Body of pancreas (tissue), 4 donors: Measurements from ENCODE around the gene ARHGAP6. TPM values are rescaled to one million over a fixed set of nuclear protein-coding genes. Genes with fewer than 3 reads are reported as not detected.

Source experiments
- ATAC-seq: fragments of 150-250 bp; one replicate; pipeline ENCODE4 v1.9.1; 2016
- DNase-seq, 4 donors: peaks; one replicate each; pipeline ENCODE4 v3.0.0-alpha.2; 2019
- H3K27ac ChIP-seq, 4 donors: fragments of 200-600 bp; sonication (generic); 1 replicate in 3 of 4; 2 replicates in 1 of 4; pipeline versions ENCODE4 v1.5.1 to v1.6.1; 2016 to 2019; ENCODE audit warnings: mild to moderate bottlenecking in 1 of 4, mixed read lengths in 1 of 4, moderate library complexity in 1 of 4
- H3K27me3 ChIP-seq, 2 donors: fragments of 200-600 bp; sonication (generic); one replicate each; pipeline ENCODE4 v1.6.0; 2016; ENCODE audit warnings: mild to moderate bottlenecking in 1 of 2
- H3K36me3 ChIP-seq, 2 donors: fragments of 200-600 bp; sonication (generic); replicated peaks in 1 of 2; 2 replicates each; pipeline ENCODE4 v1.5.1; 2016; ENCODE audit warnings: low read depth in 2 of 2; ENCODE audit not compliant: insufficient read depth in 1 of 2
- H3K4me1 ChIP-seq: fragments of 200-600 bp; sonication (generic); one replicate; pipeline ENCODE4 v1.6.0; 2016
- H3K4me3 ChIP-seq, 2 donors: fragments of 200-600 bp; sonication (generic); 1 replicate in 1 of 2; 2 replicates in 1 of 2; pipeline ENCODE4 v1.5.1; 2016 to 2019
- H3K9me3 ChIP-seq, 3 donors: fragments of 200-600 bp; sonication (generic); 1 replicate in 2 of 3; 2 replicates in 1 of 3; pipeline ENCODE4 v1.5.1; 2016
- POLR2A ChIP-seq, 3 donors: fragments of 450-650 bp; IDR thresholded peaks; one replicate each; pipeline ENCODE4 v1.6.1; 2016; ENCODE audit warnings: antibody characterized with exemption in 3 of 3, mild to moderate bottlenecking in 2 of 3
- WGBS, 2 donors: methylation state at CpG; one replicate each; pipeline ENCODE4 v1.1.5; 2017; 5-methylcytosine and 5-hydroxymethylcytosine counted together
- intact Hi-C: fragments of 100-400 bp; cut with DNase I; formaldehyde crosslinking; loops from one replicate; pipeline ENCODE4 v1.15.1; 2023
- total RNA-seq, 2 donors: library from RNA; depleted of rRNA; stranded (reverse); fragments of >200 nt; gene quantifications; one replicate each; pipeline ENCODE4 v1.1.0, GENCODE V29; 2016
- TF ChIP-seq, protein P1 (sequence below), 7 experiments: fragments of 450-650 bp in 4 of 7; fragments of 200-600 bp in 3 of 7; sonication (generic) in 3 of 7; IDR thresholded peaks; one replicate each; pipeline ENCODE4 v1.5.1; 2016 to 2019; ENCODE audit warnings: antibody characterized with exemption in 7 of 7

The ARHGAP6 gene
- total RNA-seq, 2 donors from 2014 or later = 2.3 to 10.9 TPM

DNA sequence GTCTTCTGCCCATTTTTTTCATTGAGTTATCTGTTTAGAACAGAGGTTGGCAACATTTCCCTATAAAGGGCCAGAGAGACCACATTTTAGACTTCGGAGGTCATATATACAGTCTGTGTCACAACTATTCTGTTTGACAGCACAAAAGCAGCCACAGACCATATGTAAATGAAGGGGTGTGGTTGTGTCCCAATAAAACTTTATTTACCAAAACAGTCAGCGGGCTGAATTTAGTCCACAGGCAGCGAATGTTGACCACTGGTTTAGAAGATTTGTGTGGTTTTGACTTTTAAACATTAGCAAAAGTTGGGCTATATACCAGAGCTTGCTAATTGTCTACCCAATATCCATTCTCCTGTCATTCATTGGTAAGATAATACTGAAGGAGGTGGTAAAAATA is 221.7 kb downstream of the ARHGAP6 start:
- H3K4me1 ChIP-seq = no peaks in the 10 kb centered on the region
- no peaks in the 10 kb centered on the region for H3K36me3 ChIP-seq
- no peaks in the 10 kb centered on the region for H3K9me3 ChIP-seq
- H3K27ac ChIP-seq = no peak overlapping the region
- DNase-seq (no peak), ATAC-seq (no peak)
- TF ChIP-seq POLR2A (IDR thresholded peaks at IDR 0.05) = no peak
- TF ChIP-seq, protein P1, sequence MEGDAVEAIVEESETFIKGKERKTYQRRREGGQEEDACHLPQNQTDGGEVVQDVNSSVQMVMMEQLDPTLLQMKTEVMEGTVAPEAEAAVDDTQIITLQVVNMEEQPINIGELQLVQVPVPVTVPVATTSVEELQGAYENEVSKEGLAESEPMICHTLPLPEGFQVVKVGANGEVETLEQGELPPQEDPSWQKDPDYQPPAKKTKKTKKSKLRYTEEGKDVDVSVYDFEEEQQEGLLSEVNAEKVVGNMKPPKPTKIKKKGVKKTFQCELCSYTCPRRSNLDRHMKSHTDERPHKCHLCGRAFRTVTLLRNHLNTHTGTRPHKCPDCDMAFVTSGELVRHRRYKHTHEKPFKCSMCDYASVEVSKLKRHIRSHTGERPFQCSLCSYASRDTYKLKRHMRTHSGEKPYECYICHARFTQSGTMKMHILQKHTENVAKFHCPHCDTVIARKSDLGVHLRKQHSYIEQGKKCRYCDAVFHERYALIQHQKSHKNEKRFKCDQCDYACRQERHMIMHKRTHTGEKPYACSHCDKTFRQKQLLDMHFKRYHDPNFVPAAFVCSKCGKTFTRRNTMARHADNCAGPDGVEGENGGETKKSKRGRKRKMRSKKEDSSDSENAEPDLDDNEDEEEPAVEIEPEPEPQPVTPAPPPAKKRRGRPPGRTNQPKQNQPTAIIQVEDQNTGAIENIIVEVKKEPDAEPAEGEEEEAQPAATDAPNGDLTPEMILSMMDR (IDR thresholded peaks at IDR 0.05) = no peak
- intact Hi-C loops = no loop called here
- WGBS, 2 donors = 84 to 85% methylated on average over 3 of the region's 3 CpGs
- no peaks in the 10 kb centered on the region for H3K27me3 ChIP-seq
- no peak overlapping the region for H3K4me3 ChIP-seq

DNA sequence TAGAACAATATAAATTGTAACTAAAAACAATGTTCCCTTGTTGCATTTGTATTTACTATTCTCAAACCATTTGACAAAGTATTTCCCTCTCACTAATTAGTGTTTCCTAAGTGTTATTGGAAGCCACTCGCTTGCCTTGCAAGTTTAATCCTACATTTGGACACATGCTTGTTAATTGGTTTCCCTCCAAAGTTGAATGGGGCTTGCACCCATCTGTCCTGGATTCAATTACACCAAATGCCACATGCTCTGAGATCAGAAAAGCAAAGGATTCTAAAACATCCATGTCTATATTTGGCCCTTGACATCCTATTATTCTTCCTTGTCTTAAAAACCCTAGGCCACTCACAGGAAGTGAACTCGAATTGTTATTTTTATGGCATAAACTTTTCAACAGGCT is 225.9 kb downstream of the ARHGAP6 start:
- WGBS, 2 donors = 56 to 63% methylated on average over 2 of the region's 2 CpGs
- ATAC-seq = no peak
- intact Hi-C loops = no loop called here
- no peak overlapping the region for H3K27ac ChIP-seq
- no peak overlapping the region for H3K4me3 ChIP-seq
- no peaks in the 10 kb centered on the region for H3K9me3 ChIP-seq
- no peaks in the 10 kb centered on the region for H3K36me3 ChIP-seq
- no peaks in the 10 kb centered on the region for H3K27me3 ChIP-seq
- H3K4me1 ChIP-seq = no peaks in the 10 kb centered on the region
- no peak for TF ChIP-seq POLR2A (IDR thresholded peaks at IDR 0.05)
- TF ChIP-seq, protein P1 (IDR thresholded peaks at IDR 0.05) = no peak
- no peak for DNase-seq

DNA sequence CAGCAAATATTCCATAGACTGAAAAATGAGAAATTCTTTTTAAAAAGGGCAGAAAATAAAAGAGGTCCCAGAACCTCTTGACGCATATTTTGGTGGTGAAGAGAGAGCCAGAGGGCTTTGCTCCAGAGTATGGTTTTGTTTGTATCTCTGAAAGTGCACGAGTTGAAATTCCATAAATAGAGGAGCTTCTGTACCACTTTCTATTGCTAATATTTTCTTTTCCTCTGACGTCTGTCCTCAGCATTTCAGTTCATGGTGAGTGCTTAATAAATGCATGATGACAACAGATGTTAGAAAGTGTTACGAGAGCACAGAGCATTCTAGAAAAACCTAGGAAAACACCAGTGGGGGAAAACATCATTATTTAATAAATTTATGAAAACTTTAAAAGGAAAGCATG is 227.0 kb downstream of the ARHGAP6 start:
- Histone ChIP-seq H3K4me1 (no peaks in the 10 kb centered on the region), H3K27me3 (no peaks in the 10 kb centered on the region), H3K9me3 (no peaks in the 10 kb centered on the region), H3K4me3 (no peak overlapping the region), H3K36me3 (no peaks in the 10 kb centered on the region), H3K27ac (no peak overlapping the region)
- TF ChIP-seq, protein P1 (IDR thresholded peaks at IDR 0.05) = no peak
- TF ChIP-seq POLR2A (IDR thresholded peaks at IDR 0.05) = no peak
- intact Hi-C loops = no loop called here
- 52 to 58% methylated on average over 4 of the region's 4 CpGs for whole genome bisulfite sequencing, 2 donors
- DNase-seq = no peak
- ATAC-seq = no peak

DNA sequence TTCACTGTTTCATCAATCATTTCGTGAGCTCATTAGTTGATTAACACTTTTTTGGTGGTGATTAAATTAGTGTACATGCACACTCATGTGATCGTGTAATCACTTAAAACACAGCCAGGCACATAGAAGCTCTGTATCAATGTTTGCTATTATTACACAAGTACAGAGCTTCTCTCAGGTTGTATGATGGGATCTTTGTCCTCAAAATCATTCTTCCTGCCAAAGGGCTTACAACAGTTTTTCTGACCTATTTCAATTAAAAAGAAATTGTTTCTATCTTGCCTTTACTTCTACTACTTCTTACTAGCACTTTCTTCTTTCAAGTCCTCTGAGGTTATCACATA is 227.4 kb downstream of the ARHGAP6 start:
- TF ChIP-seq POLR2A (IDR thresholded peaks at IDR 0.05) = no peak
- TF ChIP-seq, protein P1 (IDR thresholded peaks at IDR 0.05) = no peak
- 78 to 79% methylated on average over 2 of the region's 2 CpGs for WGBS, 2 donors
- Histone ChIP-seq H3K27ac (no peak overlapping the region), H3K27me3 (no peaks in the 10 kb centered on the region), H3K4me3 (no peak overlapping the region), H3K9me3 (no peaks in the 10 kb centered on the region), H3K36me3 (no peaks in the 10 kb centered on the region), H3K4me1 (no peaks in the 10 kb centered on the region)
- ATAC-seq (no peak), DNase-seq (no peak)
- intact Hi-C loops = no loop called here

DNA sequence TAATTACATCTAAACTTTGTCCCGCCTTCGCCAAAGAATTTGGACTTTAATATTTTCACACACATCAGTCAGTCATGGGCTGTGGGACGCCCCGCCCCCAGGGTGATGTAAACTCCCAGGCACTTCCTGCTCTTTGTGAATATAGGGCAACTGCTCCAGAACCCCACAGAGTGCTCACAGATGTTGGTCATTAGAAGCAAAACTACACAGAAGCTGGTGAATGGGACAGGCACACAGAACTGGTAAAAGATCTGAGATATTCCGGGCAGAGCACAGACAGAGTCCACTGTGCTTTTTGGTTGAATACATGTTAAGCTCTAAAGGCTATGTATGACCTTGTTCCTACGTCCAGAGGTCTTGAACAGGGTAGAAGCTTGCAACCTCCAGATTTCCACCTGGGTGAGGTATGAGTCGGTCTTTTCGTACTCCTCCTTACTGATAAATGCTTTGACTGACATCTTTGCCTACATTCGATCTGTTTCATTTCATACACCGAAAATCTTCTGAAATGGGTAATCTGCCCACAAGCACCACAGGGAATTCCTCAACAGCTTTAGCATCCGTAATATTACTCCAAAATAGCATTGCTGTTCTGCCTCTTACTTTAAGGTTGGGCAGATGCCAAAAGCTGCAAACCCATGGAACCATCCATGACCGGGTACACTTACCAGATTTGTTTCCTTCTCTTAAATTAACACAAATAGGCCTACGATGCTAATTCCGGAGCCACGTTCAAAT is 227.9 kb downstream of the ARHGAP6 start:
- peak; percentile 19 to 46 (median 36) for DNase-seq
- 60 to 67% methylated on average over 15 of the region's 15 CpGs for WGBS, 2 donors
- no peak for TF ChIP-seq POLR2A (IDR thresholded peaks at IDR 0.05)
- TF ChIP-seq, protein P1 (IDR thresholded peaks at IDR 0.05) = no peak
- intact Hi-C loops = no loop called here
- no peaks in the 10 kb centered on the region for H3K4me1 ChIP-seq
- no peaks in the 10 kb centered on the region for H3K27me3 ChIP-seq
- H3K9me3 ChIP-seq = no peaks in the 10 kb centered on the region
- ATAC-seq = peak; percentile 47
- no peaks in the 10 kb centered on the region for H3K36me3 ChIP-seq
- no peak overlapping the region for H3K27ac ChIP-seq
- no peak overlapping the region for H3K4me3 ChIP-seq
